GM12878 (cell line): ENCODE measurements around the gene TBC1D20. TPM values are rescaled to one million over a fixed set of nuclear protein-coding genes. Genes with fewer than 3 reads are reported as not detected.

Source experiments
- ATAC-seq: fragments of 200-7000 bp; cut with Tn5 transposase; 3 replicates; pipeline ENCODE4 v1.9.1; 2020; ENCODE audit warnings: mild to moderate bottlenecking, moderate library complexity
- BruUV-seq: library from RNA; stranded (reverse); fragments of 400-500 nt; replicated peaks from 2 replicates; lab custom pipeline; 2021; lab: Mats Ljungman, UMichigan
- CTCF ChIA-PET: fragments of 300-600 bp; sonication (Branson Sonifier 250); formaldehyde crosslinking; extraction: SDS; loops from one replicate; lab custom pipeline; 2021; ENCODE audit warnings: inconsistent platforms; lab: Yijun Ruan, JAX
- POLR2A ChIA-PET: fragments of 350-600 bp; formaldehyde crosslinking; extraction: SDS; loops from one replicate; lab custom pipeline; 2021; ENCODE audit warnings: inconsistent platforms; lab: Charles Lee
- RAD21 ChIA-PET: fragments of 300-600 bp; sonication (Branson Sonifier 250); formaldehyde crosslinking; loops from one replicate; lab custom pipeline; 2023; ENCODE audit warnings: antibody characterized with exemption; ENCODE audit not compliant: unreplicated experiment; lab: Charles Lee
- SMC1A ChIA-PET: fragments of 300-600 bp; sonication (Branson Sonifier 250); formaldehyde crosslinking; loops from one replicate; lab custom pipeline; 2023; ENCODE audit not compliant: unreplicated experiment, uncharacterized antibody; lab: Charles Lee
- DNase-seq: peaks from one replicate; pipeline ENCODE4 v3.0.0-alpha.2; 2011; ENCODE audit warnings: low read depth, low spot score
- FAIRE-seq: peaks from 3 replicates; lab custom pipeline; 2011; peaks lifted over from hg19 to GRCh38; lab: Jason Lieb, UNC
- H2AFZ ChIP-seq: 2 replicates; pipeline ENCODE4 v1.6.0; 2011; ENCODE audit warnings: low read depth, low read length, control low read depth; ENCODE audit not compliant: control insufficient read depth
- H3K27ac ChIP-seq: 2 replicates; pipeline ENCODE4 v1.5.1; 2011; ENCODE audit warnings: control low read depth; ENCODE audit not compliant: control insufficient read depth, insufficient read depth
- H3K27me3 ChIP-seq, 2 experiments: replicated peaks in 1 of 2; 2 replicates each; pipeline versions ENCODE4 v1.6.0 to v1.6.1; 2011; ENCODE audit warnings: low read length in 1 of 2; ENCODE audit not compliant: control insufficient read depth in 2 of 2, insufficient read depth in 2 of 2
- H3K36me3 ChIP-seq, 2 experiments: 2 replicates each; pipeline ENCODE4 v1.5.1; 2011; ENCODE audit warnings: low read length in 1 of 2; ENCODE audit not compliant: control insufficient read depth in 2 of 2, insufficient read depth in 2 of 2
- H3K4me1 ChIP-seq: 2 replicates; pipeline ENCODE4 v1.6.1; 2011; ENCODE audit warnings: mild to moderate bottlenecking, low read length, moderate library complexity, mixed read lengths; ENCODE audit not compliant: control insufficient read depth, insufficient read depth
- H3K4me2 ChIP-seq: 2 replicates; pipeline ENCODE4 v1.6.0; 2011; ENCODE audit warnings: control low read depth; ENCODE audit not compliant: control insufficient read depth, insufficient read depth
- H3K4me3 ChIP-seq: fragments of 200-600 bp; sonication (generic); 2 replicates; pipeline ENCODE4 v1.5.1; 2016
- H3K79me2 ChIP-seq: 2 replicates; pipeline ENCODE4 v1.6.0; 2011; ENCODE audit warnings: low read length; ENCODE audit not compliant: control insufficient read depth, insufficient read depth
- H3K9ac ChIP-seq: 2 replicates; pipeline ENCODE4 v1.8.0; 2011; ENCODE audit warnings: low read length, control low read depth, mixed read lengths; ENCODE audit not compliant: control insufficient read depth, insufficient read depth
- H3K9me3 ChIP-seq: replicated peaks from 3 replicates; pipeline ENCODE4 v1.5.1; 2011; ENCODE audit warnings: mild to moderate bottlenecking, low read length; ENCODE audit not compliant: control insufficient read depth, insufficient read depth
- H4K20me1 ChIP-seq: 2 replicates; pipeline ENCODE4 v1.6.0; 2011; ENCODE audit not compliant: control insufficient read depth, insufficient read depth
- BMI1 ChIP-seq: fragments of 450-650 bp; IDR thresholded peaks from 2 replicates; pipeline ENCODE4 v1.6.1; 2016; ENCODE audit warnings: mild to moderate bottlenecking, moderate library complexity, borderline replicate concordance
- ESRRA ChIP-seq: IDR thresholded peaks from 2 replicates; pipeline ENCODE4 v1.6.1; 2012; ENCODE audit warnings: mild to moderate bottlenecking, low read length, improper control_type of control experiment
- MTA3 ChIP-seq: IDR thresholded peaks from 2 replicates; pipeline ENCODE4 v1.6.1; 2012; ENCODE audit warnings: low read length, inconsistent platforms, borderline replicate concordance
- POLR2AphosphoS5 ChIP-seq: IDR thresholded peaks from 2 replicates; pipeline ENCODE4 v1.6.1; 2011; ENCODE audit warnings: mild to moderate bottlenecking, low read length, inconsistent platforms
- PRDM15 ChIP-seq: fragments of 450-650 bp; formaldehyde crosslinking; IDR thresholded peaks from 2 replicates; pipeline ENCODE4 v1.4.0; 2020; ENCODE audit warnings: mild to moderate bottlenecking, moderate library complexity
- SMAD1 ChIP-seq: fragments of 450-650 bp; IDR thresholded peaks from 2 replicates; pipeline ENCODE4 v1.6.1; 2018; ENCODE audit warnings: mild to moderate bottlenecking, low read depth; ENCODE audit not compliant: partially characterized antibody
- SMAD5 ChIP-seq: IDR thresholded peaks from 2 replicates; pipeline ENCODE4 v1.6.1; 2016; ENCODE audit warnings: antibody characterized with exemption, low read depth
- SREBF1 ChIP-seq: IDR thresholded peaks from 2 replicates; pipeline ENCODE4 v1.6.1; 2012; ENCODE audit warnings: mild to moderate bottlenecking, low read length
- WGBS: methylation state at CpG from one replicate; pipeline ENCODE4 v1.1.6; 2016; ENCODE audit warnings: low lambda C conversion rate; ENCODE audit not compliant: insufficient replicate concordance, insufficient coverage; ENCODE audit errors: missing lambda C conversion rate; 5-methylcytosine and 5-hydroxymethylcytosine counted together
- in situ Hi-C: fragments of 300-500 bp; cut with MboI; formaldehyde crosslinking; loops from 9 replicates; pipeline ENCODE4 v1.14.3; 2018; ENCODE audit warnings: mixed read lengths
- intact Hi-C: fragments of 100-400 bp; cut with micrococcal nuclease; formaldehyde crosslinking; loops from one replicate; pipeline ENCODE4 v1.14.2; 2022; ENCODE audit not compliant: unreplicated experiment
- polyA plus RNA-seq, 11 experiments: library from polyadenylated mRNA; depleted of rRNA in 4 of 11; unstranded in 6 of 11; stranded (reverse) in 5 of 11; fragments of >200 nt; fragmentation: Nextera tagmentation in 4 of 11; fragmentation: Illumina TruSeq in 1 of 11; extraction: Ambion mirVana in 4 of 11; extraction: Trizol in 1 of 11; gene quantifications; 1 replicate in 1 of 11; 2 replicates in 10 of 11; pipeline versions ENCODE4 v1.2.1 to v1.2.3, GENCODE V29; 2011 to 2016; ENCODE audit warnings: inconsistent platforms in 2 of 11, missing spikeins in 2 of 11, low read depth in 1 of 11
- total RNA-seq, 4 experiments: library from RNA; depleted of rRNA in 3 of 4; stranded (reverse); fragments of >200 nt in 3 of 4; fragmentation: Illumina TruSeq in 1 of 4; extraction: Trizol in 1 of 4; gene quantifications; 2 replicates each; pipeline versions ENCODE4 v1.2.1 to v1.2.3, GENCODE V29; 2013 to 2021

Gene TBC1D20
- total and polyA plus RNA-seq, 10 of the 15 experiments (the other 5 are each of a cell fraction or from before 2014, with no cell fraction given): 4.3 to 17.9 (median 11.2) TPM

- no peak overlapping the region for H3K4me2 ChIP-seq
- no peak overlapping the region for H3K27ac ChIP-seq
- DNase-seq: no peak
- H3K27me3 ChIP-seq: no peaks in the 10 kb centered on the region
- ChIA-PET CTCF (no interaction called here), POLR2A (no interaction called here), SMC1A (no interaction called here), RAD21 (no interaction called here)
- intact Hi-C loops (no loop called here), in situ Hi-C loops (no loop called here)
- no peak overlapping the region for H3K9ac ChIP-seq
- BruUV-seq: no TSS peak
- no peaks in the 10 kb centered on the region for H3K9me3 ChIP-seq
- no peak overlapping the region for H3K4me3 ChIP-seq
- no peaks in the 10 kb centered on the region; the same call in none of the 2 replicates for H4K20me1 ChIP-seq
- no peak for TF ChIP-seq PRDM15 (CRISPR knock-in tag)
- no peak for TF ChIP-seq SMAD1
- no peak for TF ChIP-seq SMAD5
- no peak for TF ChIP-seq ESRRA
- no peak for TF ChIP-seq SREBF1
- no peak for TF ChIP-seq BMI1
- TF ChIP-seq POLR2AphosphoS5: no peak
- TF ChIP-seq MTA3: no peak
- no peak overlapping the region for H2AFZ ChIP-seq
- FAIRE-seq: no peak
- peaks cover 6% of the 10 kb centered on the region for H3K4me1 ChIP-seq
- WGBS: 94% methylated on average over 3 of the region's 3 CpGs
- H3K79me2 ChIP-seq: peaks cover 2% of the 10 kb centered on the region; the same call in 1 of the 2 replicates
- no peak for ATAC-seq
- H3K36me3 ChIP-seq: peaks cover 9 to 38% of the 10 kb centered on the region in 2 experiments
Measured at GRCh38 chr20:444117-444516, 18.2 kb downstream of the TBC1D20 start.
